ENCODE results near the gene CAPN14. TPM values are rescaled to one million over a fixed set of nuclear protein-coding genes. Genes with fewer than 3 reads are reported as not detected.

The CAPN14 gene
- polyA plus RNA-seq, 4 donors: 0.04 to 0.09 (median 0.07) TPM

Other genes with a start within 250 kb of the CAPN14 start
- gene GALNT14, start 79.1 kb downstream of the CAPN14 start, polyA plus RNA-seq (ENCODE audit: insufficient read length in 4 of 4): 10 to 100 TPM in 3 of 4 donors, 1 to 10 TPM in 1; 4.9 to 47.3 (median 34.2) TPM
- gene EHD3, start 16.6 kb upstream of the CAPN14 start, polyA plus RNA-seq (ENCODE audit: insufficient read length in 4 of 4): 10 to 100 TPM in 3 of 4 donors, 1 to 10 TPM in 1; 9.8 to 30.5 (median 24.6) TPM
- gene XDH, start 197.2 kb upstream of the CAPN14 start, polyA plus RNA-seq (ENCODE audit: insufficient read length in 4 of 4): under 1 TPM; 0.04 to 0.16 (median 0.10) TPM